Activated CD4-positive, alpha-beta T cell treated with anti-CD3 and anti-CD28 coated beads for 36 hours (primary cell): ENCODE measurements around the gene POMC. TPM values are rescaled to one million over a fixed set of nuclear protein-coding genes. Genes with fewer than 3 reads are reported as not detected.
"Not testable (repeated sequence)": the region's sequence is repeated elsewhere in the genome, so short reads cannot be mapped to it uniquely, and the experiment has no call there.

Source experiments
- ATAC-seq: fragments of 200-7000 bp; cut with Tn5 transposase; one replicate; pipeline ENCODE4 v1.10.0; 2021; ENCODE audit warnings: mild to moderate bottlenecking, moderate library complexity
- CTCF ChIA-PET: fragments of 350-600 bp; sonication (Branson Sonifier 250); formaldehyde crosslinking; loops from one replicate; lab custom pipeline; 2021; ENCODE audit warnings: antibody characterized with exemption; lab: Charles Lee
- POLR2A ChIA-PET: fragments of 350-600 bp; sonication (Branson Sonifier 250); formaldehyde crosslinking; loops from one replicate; lab custom pipeline; 2021; ENCODE audit warnings: antibody characterized with exemption, inconsistent platforms; lab: Charles Lee
- DNase-seq: peaks from one replicate; pipeline ENCODE4 v3.0.0-alpha.2; 2020
- H3K27ac Mint-ChIP-seq: one replicate; pipeline ENCODE4 v1.8.0; 2021; ENCODE audit warnings: mixed read lengths
- H3K27me3 Mint-ChIP-seq: one replicate; pipeline ENCODE4 v1.8.0; 2021; ENCODE audit warnings: mixed read lengths
- H3K36me3 Mint-ChIP-seq: one replicate; pipeline ENCODE4 v1.8.0; 2021; ENCODE audit warnings: low read depth, mixed read lengths
- H3K4me1 Mint-ChIP-seq: one replicate; pipeline ENCODE4 v1.8.0; 2021; ENCODE audit warnings: mixed read lengths
- H3K4me3 Mint-ChIP-seq: one replicate; pipeline ENCODE4 v1.8.0; 2021; ENCODE audit warnings: mild to moderate bottlenecking, moderate library complexity, mixed read lengths
- H3K9me3 Mint-ChIP-seq: one replicate; pipeline ENCODE4 v1.8.0; 2021; ENCODE audit warnings: low read depth, mixed read lengths
- intact Hi-C, 2 experiments: fragments of 100-400 bp; cut with DNase I in 1 of 2; cut with micrococcal nuclease in 1 of 2; formaldehyde crosslinking; loops; one replicate each; pipeline versions ENCODE4 v1.14.2 to v1.15.1; 2022 to 2024; cut with DNase I, micrococcal nuclease
- total RNA-seq, 2 experiments: library from RNA; stranded (reverse); gene quantifications; one replicate each; pipeline ENCODE4 v1.2.3, GENCODE V29; 2021

The POMC gene
- total RNA-seq, 2 experiments from 2014 or later: 5.7 to 8.3 TPM

GRCh38 chr2:25160376-25160775, 8.0 kb downstream of the POMC start:
- CTCF ChIA-PET: interaction anchor here (0.7 to 1.0 kb wide), 3 partner anchors 185 to 223 kb away, joined by 3 to 4 read pairs (median 3); no protein-coding TSS in a partner anchor
- H3K27ac Mint-ChIP-seq: peak overlapping the region; percentile 84
- peak overlapping the region; percentile 76 for H3K4me3 Mint-ChIP-seq
- H3K27me3 Mint-ChIP-seq: no peaks in the 10 kb centered on the region
- H3K9me3 Mint-ChIP-seq: no peaks in the 10 kb centered on the region
- peaks cover 16% of the 10 kb centered on the region for H3K4me1 Mint-ChIP-seq
- POLR2A ChIA-PET: no interaction called here
- peaks cover 11% of the 10 kb centered on the region for H3K36me3 Mint-ChIP-seq
- DNase-seq (no peak), ATAC-seq (no peak)
- intact Hi-C loops: loop anchor here in 1 of 2 experiments (2.0 kb wide), 2 partner anchors 398 to 512 kb away; partner anchors contain the start of gene DTNB

- Mint-ChIP-seq H3K9me3 (no peaks in the 10 kb centered on the region), H3K36me3 (peaks cover 11% of the 10 kb centered on the region), H3K4me1 (peaks cover 16% of the 10 kb centered on the region), H3K27ac (peak overlapping the region; percentile 84), H3K27me3 (no peaks in the 10 kb centered on the region), H3K4me3 (peak overlapping the region; percentile 76)
- ATAC-seq (peak; percentile 67), DNase-seq (peak; percentile 46)
- intact Hi-C loops: loop anchor here in 1 of 2 experiments (2.0 kb wide), 2 partner anchors 399 to 513 kb away; partner anchors contain the start of gene DTNB
- CTCF ChIA-PET: interaction anchor here (0.7 to 1.0 kb wide), 4 partner anchors 12 to 222 kb away, joined by 3 to 4 read pairs (median 3); no protein-coding TSS in a partner anchor
- POLR2A ChIA-PET: no interaction called here
Measured at GRCh38 chr2:25159949-25160348, 8.4 kb downstream of the POMC start.

GRCh38 chr2:25158096-25158852, 10.1 kb downstream of the POMC start:
- no peak overlapping the region for H3K4me3 Mint-ChIP-seq
- no peaks in the 10 kb centered on the region for H3K27me3 Mint-ChIP-seq
- intact Hi-C loops: no loop called here
- ChIA-PET CTCF (no interaction called here), POLR2A (interaction anchor here (0.6 kb wide), 1 partner anchor 173 kb away, joined by 4 read pairs; no protein-coding TSS in a partner anchor)
- ATAC-seq: no peak
- DNase-seq: no peak
- peaks cover 11% of the 10 kb centered on the region for H3K36me3 Mint-ChIP-seq
- peaks cover 16% of the 10 kb centered on the region for H3K4me1 Mint-ChIP-seq
- H3K9me3 Mint-ChIP-seq: no peaks in the 10 kb centered on the region
- no peak overlapping the region for H3K27ac Mint-ChIP-seq

- CTCF ChIA-PET: no interaction called here
- ATAC-seq (no peak), DNase-seq (no peak)
- Mint-ChIP-seq H3K4me3 (no peak overlapping the region), H3K36me3 (peaks cover 8% of the 10 kb centered on the region), H3K27me3 (no peaks in the 10 kb centered on the region), H3K27ac (no peak overlapping the region), H3K9me3 (no peaks in the 10 kb centered on the region), H3K4me1 (peaks cover 10% of the 10 kb centered on the region)
- intact Hi-C loops: no loop called here
- POLR2A ChIA-PET: no interaction called here
Measured at GRCh38 chr2:25155401-25155800, 13.0 kb downstream of the POMC start.

GRCh38 chr2:25151718-25152117, 16.7 kb downstream of the POMC start:
- ChIA-PET POLR2A (no interaction called here), CTCF (no interaction called here)
- Mint-ChIP-seq H3K9me3 (no peaks in the 10 kb centered on the region), H3K4me1 (no peaks in the 10 kb centered on the region), H3K4me3 (no peak overlapping the region), H3K36me3 (no peaks in the 10 kb centered on the region), H3K27ac (no peak overlapping the region), H3K27me3 (no peaks in the 10 kb centered on the region)
- intact Hi-C loops: no loop called here
- no peak for DNase-seq
- ATAC-seq: no peak

- H3K27me3 Mint-ChIP-seq, H3K36me3 Mint-ChIP-seq, DNase-seq, CTCF ChIA-PET, ATAC-seq, H3K4me3 Mint-ChIP-seq, POLR2A ChIA-PET, H3K4me1 Mint-ChIP-seq, H3K27ac Mint-ChIP-seq, H3K9me3 Mint-ChIP-seq, intact Hi-C loops: not testable (repeated sequence)
Measured at GRCh38 chr2:25150993-25151392, 17.4 kb downstream of the POMC start.

- Mint-ChIP-seq H3K4me1 (peaks cover 2% of the 10 kb centered on the region), H3K27ac (no peak overlapping the region), H3K4me3 (no peak overlapping the region), H3K9me3 (no peaks in the 10 kb centered on the region), H3K36me3 (no peaks in the 10 kb centered on the region), H3K27me3 (no peaks in the 10 kb centered on the region)
- DNase-seq (no peak), ATAC-seq (no peak)
- CTCF ChIA-PET: no interaction called here
- POLR2A ChIA-PET: no interaction called here
- intact Hi-C loops: no loop called here
Measured at GRCh38 chr2:25149646-25150045, 18.7 kb downstream of the POMC start.

GRCh38 chr2:25146896-25147295, 21.5 kb downstream of the POMC start:
- no peak overlapping the region for H3K4me3 Mint-ChIP-seq
- no peaks in the 10 kb centered on the region for H3K9me3 Mint-ChIP-seq
- no peaks in the 10 kb centered on the region for H3K27me3 Mint-ChIP-seq
- H3K4me1 Mint-ChIP-seq: peaks cover 2% of the 10 kb centered on the region
- ATAC-seq (no peak), DNase-seq (no peak)
- intact Hi-C loops: no loop called here
- H3K36me3 Mint-ChIP-seq: no peaks in the 10 kb centered on the region
- H3K27ac Mint-ChIP-seq: no peak overlapping the region
- POLR2A ChIA-PET: no interaction called here
- CTCF ChIA-PET: no interaction called here

GRCh38 chr2:25145803-25146202, 22.6 kb downstream of the POMC start:
- no peak overlapping the region for H3K4me3 Mint-ChIP-seq
- no peak for DNase-seq
- no peaks in the 10 kb centered on the region for H3K27me3 Mint-ChIP-seq
- intact Hi-C loops: no loop called here
- ChIA-PET POLR2A (no interaction called here), CTCF (interaction anchor here (0.6 kb wide), 1 partner anchor 52 kb away, joined by 3 read pairs; no protein-coding TSS in a partner anchor)
- H3K9me3 Mint-ChIP-seq: no peaks in the 10 kb centered on the region
- ATAC-seq: peak; percentile 66
- H3K36me3 Mint-ChIP-seq: no peaks in the 10 kb centered on the region
- peaks cover 2% of the 10 kb centered on the region for H3K4me1 Mint-ChIP-seq
- H3K27ac Mint-ChIP-seq: no peak overlapping the region

GRCh38 chr2:25141120-25141519, 27.3 kb downstream of the POMC start:
- no peak for DNase-seq
- Mint-ChIP-seq H3K36me3 (no peaks in the 10 kb centered on the region), H3K4me1 (peaks cover 2% of the 10 kb centered on the region), H3K4me3 (no peak overlapping the region), H3K27ac (no peak overlapping the region), H3K27me3 (peaks cover 2% of the 10 kb centered on the region), H3K9me3 (no peaks in the 10 kb centered on the region)
- POLR2A ChIA-PET: interaction anchor here (0.6 kb wide), 1 partner anchor 26 kb away, joined by 4 read pairs; no protein-coding TSS in a partner anchor
- intact Hi-C loops: no loop called here
- ATAC-seq: no peak
- CTCF ChIA-PET: no interaction called here

- DNase-seq, H3K27me3 Mint-ChIP-seq, H3K4me1 Mint-ChIP-seq, CTCF ChIA-PET, intact Hi-C loops, ATAC-seq, POLR2A ChIA-PET, H3K9me3 Mint-ChIP-seq, H3K27ac Mint-ChIP-seq, H3K36me3 Mint-ChIP-seq, H3K4me3 Mint-ChIP-seq: not testable (repeated sequence)
Measured at GRCh38 chr2:25140535-25140934, 27.8 kb downstream of the POMC start.

GRCh38 chr2:25132693-25133092, 35.7 kb downstream of the POMC start:
- POLR2A ChIA-PET: no interaction called here
- Mint-ChIP-seq H3K27ac (no peak overlapping the region), H3K27me3 (peaks cover 49% of the 10 kb centered on the region), H3K36me3 (no peaks in the 10 kb centered on the region), H3K9me3 (no peaks in the 10 kb centered on the region), H3K4me1 (peaks cover 11% of the 10 kb centered on the region), H3K4me3 (no peak overlapping the region)
- CTCF ChIA-PET: interaction anchor here (0.6 to 8.2 kb wide), 2 partner anchors 155 to 164 kb away, joined by 3 to 141 read pairs; no protein-coding TSS in a partner anchor
- ATAC-seq: no peak
- DNase-seq: no peak
- intact Hi-C loops: loop anchor here in 1 of 2 experiments (10.0 kb wide), 1 partner anchor 718 kb away; no protein-coding TSS in a partner anchor
